T-helper 9 cell (primary cell): ENCODE measurements around the gene EFNA1.
"Not testable (repeated sequence)": the region's sequence is repeated elsewhere in the genome, so short reads cannot be mapped to it uniquely, and the experiment has no call there.

Experiments
- DNase-seq: peaks from one replicate; pipeline ENCODE4 v3.0.0-alpha.2; 2020

The EFNA1 gene

GRCh38 chr1:155092641-155093040, 35.0 kb upstream of the EFNA1 start:
- no peak for DNase-seq

- no peak for DNase-seq
These were observed 33.6 kb upstream of the EFNA1 start for GRCh38 chr1:155093911-155094621.

- DNase-seq, result no peak
These were observed 33.1 kb upstream of the EFNA1 start for GRCh38 chr1:155094622-155094948.

- no peak for DNase-seq
These were observed 28.3 kb upstream of the EFNA1 start for GRCh38 chr1:155099331-155099730.

GRCh38 chr1:155103325-155103724, 24.4 kb upstream of the EFNA1 start:
- no peak for DNase-seq

- DNase-seq, result no peak
These were observed 22.8 kb upstream of the EFNA1 start for GRCh38 chr1:155104605-155105534.

GRCh38 chr1:155105604-155106011, 22.1 kb upstream of the EFNA1 start:
- DNase-seq, result no peak

- no peak for DNase-seq
These were observed 20.8 kb upstream of the EFNA1 start for GRCh38 chr1:155106862-155107261.

- no peak for DNase-seq
These were observed 20.1 kb upstream of the EFNA1 start for GRCh38 chr1:155107309-155108264.

GRCh38 chr1:155108296-155108695, 19.4 kb upstream of the EFNA1 start:
- no peak for DNase-seq

GRCh38 chr1:155110381-155110780, 17.3 kb upstream of the EFNA1 start:
- no peak for DNase-seq

- no peak for DNase-seq
These were observed 16.9 kb upstream of the EFNA1 start for GRCh38 chr1:155110826-155111225.

GRCh38 chr1:155113450-155113980, 14.2 kb upstream of the EFNA1 start:
- DNase-seq, result no peak

GRCh38 chr1:155116113-155116764, 11.4 kb upstream of the EFNA1 start:
- DNase-seq, result no peak

- no peak for DNase-seq
These were observed 10.1 kb upstream of the EFNA1 start for GRCh38 chr1:155117610-155118009.

GRCh38 chr1:155118090-155118489, 9.6 kb upstream of the EFNA1 start:
- not testable (repeated sequence) for DNase-seq

GRCh38 chr1:155120253-155120652, 7.4 kb upstream of the EFNA1 start:
- DNase-seq, result no peak

- DNase-seq, result no peak
These were observed 6.4 kb upstream of the EFNA1 start for GRCh38 chr1:155121249-155121648.

- no peak for DNase-seq
These were observed 5.4 kb upstream of the EFNA1 start for GRCh38 chr1:155122308-155122707.

GRCh38 chr1:155123801-155124200, 3.9 kb upstream of the EFNA1 start:
- DNase-seq, result no peak

- DNase-seq, result no peak
These were observed 2.9 kb upstream of the EFNA1 start for GRCh38 chr1:155124503-155125463.
